Lung (tissue), 12 donors: Measurements from ENCODE around the gene SCRN2. TPM values are rescaled to one million over a fixed set of nuclear protein-coding genes. Genes with fewer than 3 reads are reported as not detected.

Source experiments
- ATAC-seq: fragments of 200-7000 bp; cut with Tn5 transposase; one replicate; pipeline ENCODE4 v1.9.1; 2020; ENCODE audit warnings: moderate number of reproducible peaks; ENCODE audit not compliant: insufficient read depth, low FRiP score
- DNase-seq, 3 donors: peaks; one replicate each; pipeline ENCODE4 v3.0.0-alpha.2; 2013 to 2017
- H3K27ac ChIP-seq, 2 donors: one replicate each; pipeline ENCODE4 v1.5.1; 2013; ENCODE audit warnings: mild to moderate bottlenecking in 2 of 2, moderate library complexity in 2 of 2, control low read depth in 1 of 2, inconsistent platforms in 1 of 2, low read depth in 1 of 2, low read length in 1 of 2
- H3K27me3 ChIP-seq, 3 donors: one replicate each; pipeline ENCODE4 v1.5.1; 2013; ENCODE audit warnings: low read length in 2 of 3; ENCODE audit not compliant: control insufficient read depth in 3 of 3, insufficient read depth in 3 of 3
- H3K36me3 ChIP-seq, 4 donors: one replicate each; pipeline ENCODE4 v1.5.1; 2013; ENCODE audit warnings: low read length in 4 of 4, mild to moderate bottlenecking in 1 of 4, moderate library complexity in 1 of 4; ENCODE audit not compliant: control insufficient read depth in 4 of 4, insufficient read depth in 4 of 4
- H3K4me1 ChIP-seq, 5 donors: one replicate each; pipeline ENCODE4 v1.5.1; 2013; ENCODE audit warnings: low read length in 5 of 5, mild to moderate bottlenecking in 2 of 5, moderate library complexity in 1 of 5; ENCODE audit not compliant: control insufficient read depth in 5 of 5, insufficient read depth in 5 of 5
- H3K4me3 ChIP-seq: one replicate; pipeline ENCODE4 v1.5.1; 2013; ENCODE audit warnings: mild to moderate bottlenecking, control low read depth, moderate library complexity
- H3K9ac ChIP-seq, 2 donors: one replicate each; pipeline ENCODE4 v1.5.1; 2013; ENCODE audit warnings: low read length in 2 of 2, control low read depth in 1 of 2; ENCODE audit not compliant: insufficient read depth in 1 of 2
- H3K9me3 ChIP-seq, 4 donors: one replicate each; pipeline ENCODE4 v1.5.1; 2013; ENCODE audit warnings: low read length in 3 of 4, mild to moderate bottlenecking in 1 of 4, moderate library complexity in 1 of 4; ENCODE audit not compliant: control insufficient read depth in 4 of 4, insufficient read depth in 3 of 4
- CTCF ChIP-seq: IDR thresholded peaks from 2 replicates; pipeline ENCODE4 v1.5.1; 2012; ENCODE audit warnings: mild to moderate bottlenecking; ENCODE audit errors: control extremely low read depth, extremely low read depth
- WGBS, 2 donors: extraction: QIAGEN DNeasy Blood & Tissue Kit; methylation state at CpG; one replicate each; pipeline ENCODE4 v1.1.7; 2013; 5-methylcytosine and 5-hydroxymethylcytosine counted together
- polyA plus RNA-seq, 2 donors: library from polyadenylated mRNA; stranded (reverse); fragments of 200-250 nt; gene quantifications; one replicate each; pipeline ENCODE4 v1.2.1, GENCODE V29; 2013
- total RNA-seq, 2 donors: library from RNA; depleted of rRNA in 1 of 2; stranded (reverse); fragments of >200 nt in 1 of 2; gene quantifications; one replicate each; pipeline ENCODE4 v1.2.1, GENCODE V29; 2014 to 2021
- donor health status: control.
- donor health status: control.
- donor health status: Bipolar disorder and iron deficiency.
- donor health status: healthy.
- donor health status: DM: yes; HTN: yes; CAD: no.

The SCRN2 gene
- total and polyA plus RNA-seq, 4 donors: 22.8 to 61.7 (median 32.2) TPM

GRCh38 chr17:47816111-47816735 is 24.9 kb downstream of the SCRN2 start:
- WGBS, 2 donors: 96% methylated on average over 20 to 21 of the region's 21 CpGs
- H3K27me3 ChIP-seq: no peaks in the 10 kb centered on the region
- no peak overlapping the region for H3K27ac ChIP-seq
- H3K9ac ChIP-seq: no peak overlapping the region
- peaks cover 0 to 67% (median 14%) of the 10 kb centered on the region in 4 donors for H3K36me3 ChIP-seq
- ATAC-seq: no peak
- DNase-seq: no peak
- no peak overlapping the region for H3K4me3 ChIP-seq
- TF ChIP-seq CTCF: no peak
- H3K9me3 ChIP-seq: no peaks in the 10 kb centered on the region
- H3K4me1 ChIP-seq: peaks cover 0 to 14% (median 2%) of the 10 kb centered on the region in 5 donors

- Histone ChIP-seq H3K4me1 (peaks cover 0 to 10% (median 4%) of the 10 kb centered on the region in 5 donors), H3K4me3 (no peak overlapping the region), H3K36me3 (peaks cover 3 to 68% (median 16%) of the 10 kb centered on the region in 4 donors), H3K9me3 (no peaks in the 10 kb centered on the region), H3K27ac (no peak overlapping the region), H3K27me3 (no peaks in the 10 kb centered on the region), H3K9ac (no peak overlapping the region)
- DNase-seq (no peak), ATAC-seq (no peak)
- WGBS, 2 donors: 92 to 96% methylated on average over 21 of the region's 21 CpGs
- no peak for TF ChIP-seq CTCF
Observed at GRCh38 chr17:47815106-47815918, 25.8 kb downstream of the SCRN2 start.

GRCh38 chr17:47813512-47814031 is 27.5 kb downstream of the SCRN2 start:
- Histone ChIP-seq H3K4me3 (no peak overlapping the region), H3K27me3 (no peaks in the 10 kb centered on the region), H3K9me3 (no peaks in the 10 kb centered on the region), H3K9ac (no peak overlapping the region), H3K4me1 (peaks cover 0 to 9% (median 3%) of the 10 kb centered on the region in 5 donors), H3K27ac (no peak overlapping the region), H3K36me3 (peaks cover 3 to 73% (median 17%) of the 10 kb centered on the region in 4 donors)
- 96% methylated on average over 22 of the region's 22 CpGs for WGBS, 2 donors
- TF ChIP-seq CTCF: no peak
- DNase-seq: no peak
- no peak for ATAC-seq
